Muscle of leg (tissue), 11 donors: Measurements from ENCODE around the gene HOXB5. TPM values are rescaled to one million over a fixed set of nuclear protein-coding genes. Genes with fewer than 3 reads are reported as not detected.

Source experiments
- DNase-seq: peaks from one replicate; pipeline ENCODE4 v3.0.0; 2013
- H3K27ac ChIP-seq: one replicate; pipeline ENCODE4 v1.5.1; 2013; ENCODE audit warnings: mild to moderate bottlenecking, low read length, control low read depth
- H3K27me3 ChIP-seq: one replicate; pipeline ENCODE4 v1.6.1; 2013; ENCODE audit warnings: low read length; ENCODE audit not compliant: control insufficient read depth, insufficient read depth
- H3K36me3 ChIP-seq: one replicate; pipeline ENCODE4 v1.6.1; 2013; ENCODE audit warnings: low read length; ENCODE audit not compliant: control insufficient read depth, insufficient read depth
- H3K4me1 ChIP-seq: one replicate; pipeline ENCODE4 v1.6.1; 2013; ENCODE audit warnings: low read length; ENCODE audit not compliant: control insufficient read depth, insufficient read depth
- H3K4me3 ChIP-seq: one replicate; pipeline ENCODE4 v1.5.1; 2013; ENCODE audit warnings: low read length, control low read depth
- H3K9me3 ChIP-seq: replicated peaks from 2 replicates; pipeline ENCODE4 v1.6.1; 2013; ENCODE audit warnings: low read depth, low read length; ENCODE audit not compliant: control insufficient read depth
- WGBS: methylation state at CpG from one replicate; pipeline ENCODE4 v1.1.5; 2013; ENCODE audit warnings: missing lambda C conversion rate; ENCODE audit not compliant: insufficient coverage; 5-methylcytosine and 5-hydroxymethylcytosine counted together
- polyA plus RNA-seq, 8 donors: library from polyadenylated mRNA; unstranded; fragments of 120-200 nt; gene quantifications; one replicate each; pipeline versions ENCODE4 v1.2.1 to v1.2.3, GENCODE V29; 2013; ENCODE audit warnings: inconsistent platforms in 1 of 8, low replicate concordance in 1 of 8; ENCODE audit not compliant: insufficient read length in 8 of 8, insufficient read depth in 1 of 8
- total RNA-seq: library from RNA; stranded (reverse); fragments of 120-200 nt; gene quantifications from one replicate; pipeline ENCODE4 v1.2.4, GENCODE V29; 2013

Gene HOXB5
- total and polyA plus RNA-seq, 9 donors, result 0.13 to 2.7 (median 0.54) TPM

GRCh38 chr17:48622857-48623256, 29.3 kb upstream of the HOXB5 start:
- peaks cover 23% of the 10 kb centered on the region for H3K4me1 ChIP-seq
- no peaks in the 10 kb centered on the region for H3K36me3 ChIP-seq
- no peak overlapping the region for H3K27ac ChIP-seq
- no peak for DNase-seq
- H3K9me3 ChIP-seq, result no peaks in the 10 kb centered on the region
- WGBS, result no CpG with 5 or more reads among the region's 11 CpGs
- H3K27me3 ChIP-seq, result peaks cover 100% of the 10 kb centered on the region
- no peak overlapping the region for H3K4me3 ChIP-seq

DNA sequence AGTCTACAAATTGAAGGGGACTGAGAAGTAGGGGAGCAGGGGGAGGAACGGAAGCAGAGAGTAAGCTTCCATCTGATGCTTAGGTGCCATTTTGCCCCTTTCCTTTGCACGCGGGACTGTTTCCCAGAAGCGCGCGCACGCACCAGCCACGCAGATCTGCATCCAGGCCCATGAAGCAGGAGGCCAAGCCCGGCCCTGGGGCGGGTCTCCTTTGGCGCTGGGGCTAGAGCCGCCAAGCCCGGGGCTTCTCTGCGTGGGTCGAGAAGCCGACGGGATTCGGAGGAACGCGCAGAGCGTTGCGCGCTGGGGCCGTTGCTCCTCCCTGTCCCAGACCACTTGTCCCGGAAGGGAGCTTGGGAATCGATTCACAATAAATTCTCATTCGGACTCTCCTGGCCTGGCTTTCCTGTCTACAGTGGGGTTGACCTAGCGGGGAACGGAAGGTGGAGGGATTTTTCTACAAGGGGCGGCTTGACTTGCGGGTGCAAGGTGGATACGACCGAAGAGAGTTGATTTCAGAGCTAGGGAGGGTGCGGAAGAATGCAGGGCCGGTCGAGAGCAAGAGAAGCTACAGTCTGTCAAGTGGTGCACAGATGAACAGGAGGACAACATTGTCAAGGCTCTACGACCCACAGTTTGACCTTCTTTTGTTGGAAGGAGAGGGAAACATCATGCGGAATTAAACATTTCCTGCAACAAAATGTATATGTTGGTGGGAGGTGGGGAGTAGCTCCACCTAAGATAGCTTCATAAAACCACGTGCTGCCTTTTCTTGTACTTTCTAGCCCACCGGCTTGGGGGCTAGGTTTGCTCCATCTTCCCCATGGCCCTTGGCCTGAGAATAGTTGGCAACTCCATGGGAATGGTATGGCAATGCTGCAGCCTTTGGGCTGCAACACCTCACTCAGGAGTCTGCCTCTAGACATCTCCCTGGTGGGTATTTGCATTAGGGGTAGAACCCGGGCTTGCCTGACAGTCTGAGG, 28.1 kb upstream of the HOXB5 start:
- Histone ChIP-seq H3K27ac (no peak overlapping the region), H3K27me3 (peaks cover 100% of the 10 kb centered on the region), H3K4me3 (no peak overlapping the region), H3K36me3 (no peaks in the 10 kb centered on the region), H3K4me1 (peaks cover 23% of the 10 kb centered on the region), H3K9me3 (no peaks in the 10 kb centered on the region)
- 12% methylated on average over 38 of the region's 41 CpGs for WGBS
- no peak for DNase-seq

DNA sequence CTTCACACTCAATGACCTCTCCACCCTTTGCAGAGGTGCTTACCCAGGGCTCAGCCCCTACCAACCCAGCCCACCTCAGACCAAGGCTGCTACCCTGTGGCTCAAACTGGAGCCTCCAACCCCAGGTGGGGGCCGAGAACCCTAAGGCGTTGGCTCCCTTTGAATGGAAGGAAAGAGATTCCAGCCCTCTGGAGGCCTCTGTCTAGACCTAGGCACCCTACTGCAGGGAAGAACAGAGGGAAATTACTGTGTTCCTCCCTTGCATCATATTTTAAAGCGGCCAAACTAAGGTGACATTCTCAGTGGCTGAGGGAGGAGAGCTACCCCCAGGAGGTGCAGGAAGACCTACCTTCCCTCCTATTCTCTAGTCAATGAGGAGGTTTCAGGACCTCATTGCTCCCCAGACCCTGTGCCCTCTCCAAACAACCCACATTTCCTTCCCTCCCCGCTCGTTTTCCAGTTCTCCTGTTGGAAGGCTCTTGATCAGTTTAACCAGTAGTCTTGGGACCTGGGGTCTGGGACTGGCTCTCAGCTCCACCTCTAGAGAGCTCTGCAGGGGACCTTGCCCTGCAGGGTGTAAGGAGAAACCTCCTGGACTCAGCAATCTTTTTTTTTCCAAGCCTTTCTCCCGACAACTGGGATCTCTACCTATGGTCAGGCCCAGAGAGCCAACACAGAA, 27.0 kb upstream of the HOXB5 start:
- Histone ChIP-seq H3K4me1 (peaks cover 14% of the 10 kb centered on the region), H3K4me3 (no peak overlapping the region), H3K9me3 (no peaks in the 10 kb centered on the region), H3K36me3 (no peaks in the 10 kb centered on the region), H3K27me3 (peaks cover 100% of the 10 kb centered on the region), H3K27ac (no peak overlapping the region)
- no peak for DNase-seq
- WGBS, result 25% methylated on average over 2 of the region's 6 CpGs

DNA sequence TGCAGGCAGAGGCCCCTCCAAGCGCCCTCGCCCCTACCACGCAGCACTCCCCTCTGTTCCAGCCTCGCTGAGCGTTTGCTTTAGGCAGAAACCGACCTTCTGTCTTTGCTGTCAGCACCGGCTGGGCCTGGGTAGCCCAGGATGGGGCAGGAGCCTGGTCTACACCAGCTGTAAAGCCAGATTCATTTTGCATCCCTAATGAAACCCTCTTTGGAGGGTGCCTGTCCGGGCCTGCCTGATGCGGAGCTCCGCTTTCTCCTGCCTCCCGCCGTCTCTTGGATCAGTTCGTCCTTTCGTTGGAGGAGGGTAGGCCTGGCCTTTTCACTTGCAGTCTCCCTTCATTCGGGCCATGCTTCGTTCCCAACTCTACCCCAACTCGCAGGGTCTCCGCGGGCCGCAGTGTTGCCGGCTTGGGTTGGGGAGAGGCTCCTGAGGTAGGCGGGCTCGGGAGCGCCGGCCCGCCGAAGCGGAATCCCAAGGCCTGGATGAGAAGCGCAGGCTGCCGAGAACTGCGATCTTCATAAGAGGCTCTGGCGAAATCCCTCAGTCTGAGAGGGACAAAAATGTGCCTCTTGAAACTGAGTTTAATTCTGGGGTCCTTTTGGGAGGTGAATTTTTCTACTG, 26.4 kb upstream of the HOXB5 start:
- H3K27me3 ChIP-seq, result peaks cover 100% of the 10 kb centered on the region
- H3K27ac ChIP-seq, result no peak overlapping the region
- no peak overlapping the region for H3K4me3 ChIP-seq
- DNase-seq, result no peak
- H3K9me3 ChIP-seq, result no peaks in the 10 kb centered on the region
- H3K4me1 ChIP-seq, result peaks cover 8% of the 10 kb centered on the region
- 13% methylated on average over 26 of the region's 32 CpGs for WGBS
- no peaks in the 10 kb centered on the region for H3K36me3 ChIP-seq

DNA sequence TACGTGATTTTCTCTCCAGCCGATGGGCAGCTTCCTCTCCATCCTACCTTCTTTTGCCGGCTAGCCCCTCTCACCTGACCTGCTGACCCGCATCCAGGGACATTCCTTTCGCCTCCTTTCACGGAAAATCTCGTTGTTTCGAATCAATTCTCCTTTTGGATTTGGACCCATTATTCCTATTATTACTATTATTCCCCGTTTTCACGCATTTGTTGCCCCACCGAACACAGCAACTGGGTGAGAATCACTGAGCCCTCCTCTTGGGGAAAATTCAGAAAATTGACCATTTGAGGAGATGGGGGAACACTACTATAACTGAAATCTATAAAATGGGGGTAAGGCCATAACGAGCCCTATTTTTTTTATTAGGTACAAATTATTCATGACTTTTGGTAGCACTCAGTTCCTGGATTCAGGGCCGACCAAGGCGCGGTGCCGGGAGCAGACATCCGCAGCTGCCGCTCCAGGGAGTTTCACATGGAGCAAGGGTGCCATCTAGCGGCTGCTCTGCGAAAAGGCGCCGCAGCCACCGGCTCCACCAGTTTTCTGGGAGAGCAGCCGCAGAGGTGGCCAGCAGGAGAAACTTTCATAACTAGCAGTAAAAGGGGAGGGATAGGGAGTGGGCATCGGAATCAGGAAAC, 24.8 kb upstream of the HOXB5 start:
- peaks cover 13% of the 10 kb centered on the region for H3K4me1 ChIP-seq
- H3K9me3 ChIP-seq, result no peaks in the 10 kb centered on the region
- peaks cover 100% of the 10 kb centered on the region for H3K27me3 ChIP-seq
- no peak overlapping the region for H3K4me3 ChIP-seq
- 1% methylated on average over 11 of the region's 25 CpGs for WGBS
- peak; percentile 90 for DNase-seq
- H3K36me3 ChIP-seq, result no peaks in the 10 kb centered on the region
- H3K27ac ChIP-seq, result no peak overlapping the region

DNA sequence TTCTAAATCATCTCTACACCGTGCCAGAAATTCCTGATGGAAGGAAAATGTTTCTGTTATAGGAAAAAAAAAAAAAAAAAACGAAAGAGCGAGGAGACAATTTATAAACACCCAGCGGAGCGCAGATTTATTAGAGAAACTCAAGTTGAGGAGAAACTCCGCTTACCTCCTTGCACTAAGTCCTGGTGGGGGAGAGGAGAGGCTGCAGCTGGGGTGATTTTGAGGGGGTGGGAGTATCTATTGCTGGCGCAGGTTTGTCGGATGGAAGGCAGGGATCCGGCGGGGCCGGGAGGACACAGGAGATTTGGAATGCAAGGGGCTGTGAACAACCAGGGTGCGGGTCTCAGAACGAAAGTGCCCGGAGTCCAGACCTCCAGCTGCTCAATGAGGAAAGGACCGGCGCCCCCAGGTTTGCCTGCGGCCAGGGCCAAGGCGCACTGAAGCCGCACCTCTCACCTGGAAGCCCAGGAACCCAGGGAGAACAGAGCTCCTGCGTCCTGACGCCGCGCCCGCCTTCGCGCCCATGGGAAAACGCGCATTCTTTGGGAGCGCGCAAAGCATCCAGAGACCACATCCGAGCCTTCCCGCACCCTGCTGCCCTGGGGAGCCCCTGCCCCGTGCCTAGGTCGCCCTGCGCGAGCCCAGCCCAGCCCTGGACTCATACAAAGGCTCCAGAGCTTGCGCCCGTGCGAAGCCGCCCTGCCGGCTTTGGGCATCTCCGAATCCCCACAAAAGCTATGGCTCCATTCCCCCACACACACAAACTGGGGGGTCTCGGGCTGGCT, 24.1 kb upstream of the HOXB5 start:
- H3K36me3 ChIP-seq, result no peaks in the 10 kb centered on the region
- peaks cover 17% of the 10 kb centered on the region for H3K4me1 ChIP-seq
- H3K9me3 ChIP-seq, result no peaks in the 10 kb centered on the region
- peaks cover 100% of the 10 kb centered on the region for H3K27me3 ChIP-seq
- no peak overlapping the region for H3K4me3 ChIP-seq
- 3% methylated on average over 39 of the region's 43 CpGs for WGBS
- no peak overlapping the region for H3K27ac ChIP-seq
- DNase-seq, result no peak

DNA sequence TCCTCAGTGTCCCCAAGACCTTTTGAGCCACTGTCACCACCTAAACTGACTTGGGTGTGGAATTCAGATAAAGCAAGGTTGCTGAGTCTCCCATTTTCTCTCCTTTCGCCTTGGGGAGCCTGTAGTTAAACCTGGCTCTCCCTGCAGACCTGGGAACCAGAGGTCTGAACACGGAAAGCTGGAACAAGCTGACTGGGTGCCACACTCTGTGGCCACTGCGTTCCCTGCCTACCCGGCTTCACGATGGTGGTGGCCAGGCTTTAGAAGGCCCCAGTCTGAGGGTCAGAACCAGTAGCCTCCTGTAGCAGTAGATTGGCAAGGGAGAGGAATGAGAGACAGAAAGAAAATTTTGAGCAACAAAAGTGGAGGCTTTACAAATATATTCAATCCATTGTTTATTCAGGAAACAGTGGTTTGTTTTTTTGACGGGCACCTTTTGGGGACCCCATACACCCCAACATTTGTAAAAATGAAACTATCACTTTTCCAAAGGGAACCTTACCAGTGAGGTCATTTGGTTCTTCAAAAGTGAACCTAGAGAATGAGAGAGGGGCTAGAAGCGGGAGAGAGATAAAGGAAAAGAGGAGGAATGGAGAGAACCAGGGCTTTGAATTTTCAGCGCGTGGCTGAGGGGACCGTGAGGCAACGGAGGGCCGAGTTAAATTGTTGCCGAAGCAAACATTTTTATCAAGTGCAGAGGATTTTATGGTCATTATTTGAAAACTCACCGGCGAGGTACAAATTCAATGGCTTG, 23.3 kb upstream of the HOXB5 start:
- Histone ChIP-seq H3K4me3 (no peak overlapping the region), H3K27ac (no peak overlapping the region), H3K27me3 (peaks cover 100% of the 10 kb centered on the region), H3K36me3 (no peaks in the 10 kb centered on the region), H3K9me3 (no peaks in the 10 kb centered on the region), H3K4me1 (peaks cover 17% of the 10 kb centered on the region)
- 19% methylated on average over 11 of the region's 15 CpGs for WGBS
- DNase-seq, result no peak

- Histone ChIP-seq H3K4me3 (no peak overlapping the region), H3K27ac (no peak overlapping the region), H3K4me1 (peaks cover 24% of the 10 kb centered on the region), H3K27me3 (peaks cover 100% of the 10 kb centered on the region), H3K36me3 (no peaks in the 10 kb centered on the region), H3K9me3 (no peaks in the 10 kb centered on the region)
- 50% methylated on average over 2 of the region's 17 CpGs for WGBS
- DNase-seq, result no peak
Observed at GRCh38 chr17:48615963-48616716, 22.6 kb upstream of the HOXB5 start.
